LNCAP (cell line): ENCODE measurements around the gene GPSM1.

Experiments used
- CTCF ChIP-seq: fragments of 450-650 bp; IDR thresholded peaks from 2 replicates; pipeline ENCODE4 v1.5.1; 2017; ENCODE audit warnings: mild to moderate bottlenecking

GPSM1 gene

GRCh38 chr9:136341769-136342168 is 14.4 kb downstream of the GPSM1 start:
- TF ChIP-seq CTCF = no peak

- no peak for TF ChIP-seq CTCF
These were observed 15.1 kb downstream of the GPSM1 start for GRCh38 chr9:136342181-136343120.

- TF ChIP-seq CTCF = no peak
These were observed 16.0 kb downstream of the GPSM1 start for GRCh38 chr9:136343121-136343883.

- no peak for TF ChIP-seq CTCF
These were observed 16.5 kb downstream of the GPSM1 start for GRCh38 chr9:136343884-136344269.

GRCh38 chr9:136344544-136345280 is 17.4 kb downstream of the GPSM1 start:
- no peak for TF ChIP-seq CTCF

- peak; percentile 31; the same call in 1 of the 2 replicates for TF ChIP-seq CTCF
These were observed 18.2 kb downstream of the GPSM1 start for GRCh38 chr9:136345281-136346156.
